Measurements from ENCODE around the gene PTPRE.

The PTPRE gene

DNA sequence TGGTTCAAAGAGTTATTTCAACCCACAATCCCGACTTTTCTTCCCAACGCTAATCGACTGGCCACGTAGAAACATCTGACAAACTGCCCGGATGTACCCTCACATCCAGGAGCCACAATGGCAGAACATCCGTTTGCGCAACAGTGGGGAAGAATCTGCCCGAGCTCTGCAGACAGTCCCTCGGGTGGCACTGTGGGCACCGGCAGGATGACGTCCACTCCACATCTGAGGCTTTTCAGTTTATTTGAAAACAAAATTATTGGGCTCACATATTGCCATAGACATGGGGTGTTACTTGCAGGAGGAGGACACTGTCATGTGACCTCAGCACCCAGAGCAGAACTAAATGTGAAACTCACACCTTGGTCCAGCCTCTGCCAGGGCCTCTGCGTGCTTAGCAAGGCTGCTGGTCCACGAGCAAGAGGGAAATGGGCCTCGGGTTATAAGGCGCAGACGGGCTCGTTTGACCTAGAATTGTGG is 135.3 kb downstream of the PTPRE start:
- DNase-seq (ENCODE audit: low read depth in 1 of 2, low spot score in 1 of 2) = no peak

DNA sequence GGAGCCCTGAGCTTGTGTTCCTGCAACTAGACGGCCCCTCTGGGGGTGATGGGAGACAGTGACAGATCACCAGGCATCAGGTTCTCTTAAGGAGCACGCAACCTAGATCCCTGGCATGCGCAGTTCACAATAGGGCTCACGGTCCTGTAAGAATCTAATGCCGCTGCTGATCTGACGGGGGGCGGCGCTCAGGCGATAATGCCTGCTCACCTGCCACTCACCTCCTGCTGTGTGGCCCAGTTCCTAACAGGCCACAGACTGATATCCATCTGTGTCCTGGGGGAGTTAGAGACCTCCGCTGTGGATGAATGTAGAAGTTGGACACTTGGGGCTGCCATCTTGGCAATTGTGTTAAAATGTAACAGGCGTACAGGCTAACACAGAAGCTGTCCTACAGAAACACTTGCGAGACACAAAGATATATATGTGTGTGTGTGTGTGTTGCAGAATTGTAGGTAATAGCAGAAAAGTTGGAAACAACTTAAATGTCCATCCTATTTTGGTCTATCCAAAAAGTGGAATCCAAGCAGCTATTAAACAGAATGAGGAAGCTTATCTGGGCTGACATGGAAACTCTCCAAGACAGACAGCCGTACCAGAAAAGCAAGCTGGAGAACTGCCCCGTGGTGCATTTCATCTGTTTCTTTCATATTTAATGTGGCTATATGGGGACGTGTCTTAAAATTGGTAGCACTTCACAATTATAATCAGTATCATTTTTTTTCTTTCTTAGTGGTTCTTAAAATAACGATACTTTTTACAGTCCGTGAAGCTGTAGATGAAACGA is 136.5 kb downstream of the PTPRE start:
- DNase-seq (ENCODE audit: low read depth in 1 of 2, low spot score in 1 of 2) = no peak

GRCh38 chr10:128044186-128044585 is 137.3 kb downstream of the PTPRE start:
- DNase-seq (ENCODE audit: low read depth in 1 of 2, low spot score in 1 of 2) = no peak

- DNase-seq (ENCODE audit: low read depth in 1 of 2, low spot score in 1 of 2) = no peak
These were observed 138.3 kb downstream of the PTPRE start for GRCh38 chr10:128044961-128045832.

- DNase-seq (ENCODE audit: low read depth in 1 of 2, low spot score in 1 of 2) = no peak
These were observed 138.9 kb downstream of the PTPRE start for GRCh38 chr10:128045833-128046120.

- DNase-seq (ENCODE audit: low read depth in 1 of 2, low spot score in 1 of 2) = no peak
These were observed 139.5 kb downstream of the PTPRE start for GRCh38 chr10:128046156-128046952.

DNA sequence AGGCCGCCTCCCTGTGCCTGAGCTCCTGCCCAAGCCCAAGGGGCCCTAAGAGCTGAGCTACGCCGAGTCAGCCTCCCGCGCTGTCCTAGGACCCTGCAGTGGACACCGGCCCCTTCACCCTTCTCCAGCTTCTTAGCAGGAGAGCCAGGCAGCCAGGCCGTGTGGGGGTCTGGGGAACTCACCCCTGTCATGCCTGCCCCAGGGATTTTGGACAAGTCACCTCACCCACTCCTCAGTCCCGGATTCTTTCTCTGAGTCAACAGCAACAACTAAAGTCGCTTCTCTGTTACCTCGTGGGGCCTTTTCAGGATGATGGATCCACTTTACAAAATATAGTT is 140.0 kb downstream of the PTPRE start:
- DNase-seq (ENCODE audit: low read depth in 1 of 2, low spot score in 1 of 2) = no peak

DNA sequence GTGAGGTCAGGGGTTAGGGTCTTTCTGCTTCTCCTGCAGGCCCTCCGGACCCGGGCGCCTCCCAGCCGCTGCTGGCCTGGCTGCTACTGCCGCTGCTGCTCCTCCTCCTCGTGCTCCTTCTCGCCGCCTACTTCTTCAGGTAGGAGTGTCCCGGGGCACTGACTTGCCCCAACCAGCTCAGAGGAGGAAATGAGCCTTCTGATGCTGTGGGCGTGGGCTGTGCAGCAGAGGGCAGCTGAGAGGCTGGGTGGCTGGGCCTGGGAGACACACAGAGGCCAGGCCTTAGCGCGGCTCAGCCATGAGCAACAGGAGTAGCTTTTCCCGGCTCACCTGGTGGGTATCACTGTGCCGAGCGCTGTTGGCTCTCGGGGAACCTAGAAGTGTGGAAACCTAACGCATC is 140.4 kb downstream of the PTPRE start:
- peak; percentile 58 to 67 for DNase-seq (ENCODE audit: low read depth in 1 of 2, low spot score in 1 of 2)

DNA sequence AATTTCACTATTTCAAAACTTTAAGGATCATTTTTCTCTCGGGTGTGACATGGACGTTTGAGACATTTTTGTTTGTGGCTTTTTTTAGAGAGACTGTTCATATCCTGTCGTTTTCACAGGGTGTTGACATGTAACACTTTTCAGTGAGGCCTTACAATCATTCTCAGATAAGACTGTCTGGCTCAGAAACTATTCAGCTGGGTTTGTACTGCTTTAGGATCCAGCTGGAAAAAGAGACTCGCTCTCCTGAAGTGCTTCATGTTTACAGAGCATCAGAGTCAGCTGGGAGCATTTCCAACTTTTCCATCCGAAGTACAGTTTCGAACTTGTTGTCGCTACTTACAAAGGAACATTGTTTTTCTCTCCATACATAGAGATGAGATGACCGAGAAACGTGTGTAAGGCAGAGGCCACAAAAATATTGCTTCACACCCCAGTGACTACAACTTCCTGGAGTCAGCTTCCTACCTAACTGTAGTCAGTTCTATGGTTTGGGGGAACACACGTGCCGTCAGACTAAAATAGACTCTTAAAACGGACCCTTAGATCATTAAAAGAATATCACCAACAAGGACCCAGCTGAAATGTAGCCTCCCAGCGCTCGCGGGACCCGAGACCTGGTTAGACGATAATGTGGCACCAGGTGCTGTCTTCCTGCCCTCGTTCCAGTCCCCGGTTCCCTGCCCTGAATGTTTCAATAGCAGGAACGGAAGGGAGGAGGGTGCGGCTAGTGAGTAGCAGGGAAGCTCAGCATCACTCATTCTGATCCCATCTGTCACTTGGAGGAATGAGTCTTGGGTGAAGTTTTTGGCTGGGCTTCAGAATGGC is 141.3 kb downstream of the PTPRE start:
- DNase-seq (ENCODE audit: low read depth in 1 of 2, low spot score in 1 of 2) = no peak

- no peak for DNase-seq (ENCODE audit: low read depth in 1 of 2, low spot score in 1 of 2)
These were observed 141.9 kb downstream of the PTPRE start for GRCh38 chr10:128048819-128049210.

DNA sequence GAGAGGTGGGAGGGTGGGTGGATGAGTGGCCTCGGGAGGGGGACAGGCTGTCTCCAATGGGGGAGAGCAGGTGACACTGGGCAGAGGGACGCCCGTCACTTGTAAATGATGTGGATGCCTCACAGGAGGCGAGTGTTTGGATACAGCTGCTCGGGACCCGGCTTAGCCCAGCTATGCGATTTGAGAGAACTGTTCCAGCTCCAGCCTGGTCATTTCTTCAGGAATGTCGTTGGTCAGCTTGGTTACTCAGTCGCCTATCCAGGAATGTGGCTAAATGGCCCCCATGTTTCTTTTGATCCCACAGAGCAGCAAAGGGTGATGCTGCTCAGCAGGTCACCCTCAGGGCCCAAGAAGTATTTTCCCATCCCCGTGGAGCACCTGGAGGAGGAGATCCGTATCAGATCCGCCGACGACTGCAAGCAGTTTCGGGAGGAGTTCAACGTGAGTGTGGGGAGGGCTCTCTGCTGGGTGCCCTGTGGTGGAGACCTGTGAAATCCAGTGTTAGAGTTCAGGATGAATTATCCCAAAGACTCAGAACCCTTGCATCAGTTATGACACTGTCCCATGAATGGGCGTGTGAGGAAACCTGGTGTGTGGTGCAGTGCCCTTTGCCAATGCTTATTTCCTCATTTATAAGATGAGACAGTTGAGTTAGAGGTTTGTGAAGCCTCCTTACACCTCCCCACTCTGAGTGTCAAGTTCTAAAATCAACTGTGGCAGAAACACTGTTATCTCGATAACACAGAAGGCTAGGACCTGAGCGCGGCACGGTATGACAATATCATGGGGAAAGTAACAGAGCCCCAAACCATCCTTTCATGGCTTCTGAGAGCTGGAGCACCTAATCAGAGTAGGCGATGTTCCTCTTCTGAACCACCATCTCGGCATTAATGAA is 142.6 kb downstream of the PTPRE start:
- DNase-seq (ENCODE audit: low read depth in 1 of 2, low spot score in 1 of 2) = no peak

DNA sequence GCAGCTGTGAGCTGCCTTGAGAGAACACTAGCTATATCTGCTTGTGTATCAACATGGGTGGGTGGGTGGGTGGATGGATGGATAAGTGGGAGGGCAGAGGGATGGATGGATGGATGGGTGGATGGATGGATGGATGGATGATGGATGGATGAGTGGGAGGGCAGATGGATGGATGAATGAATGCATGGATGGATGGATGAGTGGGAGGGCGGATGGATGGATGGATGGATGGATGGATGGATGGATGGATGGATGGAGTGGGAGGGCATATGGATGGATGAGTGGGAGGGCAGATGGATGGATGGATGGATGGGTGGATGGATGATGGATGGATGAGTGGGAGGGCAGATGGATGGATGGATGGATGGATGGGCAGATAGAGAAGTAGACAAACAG is 143.2 kb downstream of the PTPRE start:
- DNase-seq (ENCODE audit: low read depth in 1 of 2, low spot score in 1 of 2) = no peak

- DNase-seq (ENCODE audit: low read depth in 1 of 2, low spot score in 1 of 2) = no peak
These were observed 144.0 kb downstream of the PTPRE start for GRCh38 chr10:128050936-128051335.

DNA sequence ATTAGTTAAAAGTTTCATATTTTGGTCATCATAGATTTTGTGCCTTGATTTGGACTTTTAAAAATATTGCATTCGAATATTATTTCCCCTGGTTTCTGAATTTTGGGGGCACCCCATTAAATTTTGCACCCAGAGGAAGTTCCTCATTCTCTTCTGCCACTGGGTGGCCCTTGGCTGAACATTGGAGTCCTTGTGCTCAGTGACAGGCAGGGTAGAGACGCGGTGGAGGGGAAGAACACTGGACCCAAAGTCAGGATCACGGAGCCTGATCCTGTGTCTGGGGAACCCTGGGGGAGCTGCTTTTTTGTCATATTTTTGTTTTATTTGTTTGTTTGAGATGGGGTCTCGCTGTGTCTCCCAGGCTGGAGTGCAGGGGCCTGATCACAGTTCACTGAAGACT is 144.6 kb downstream of the PTPRE start:
- DNase-seq (ENCODE audit: low read depth in 1 of 2, low spot score in 1 of 2) = no peak

DNA sequence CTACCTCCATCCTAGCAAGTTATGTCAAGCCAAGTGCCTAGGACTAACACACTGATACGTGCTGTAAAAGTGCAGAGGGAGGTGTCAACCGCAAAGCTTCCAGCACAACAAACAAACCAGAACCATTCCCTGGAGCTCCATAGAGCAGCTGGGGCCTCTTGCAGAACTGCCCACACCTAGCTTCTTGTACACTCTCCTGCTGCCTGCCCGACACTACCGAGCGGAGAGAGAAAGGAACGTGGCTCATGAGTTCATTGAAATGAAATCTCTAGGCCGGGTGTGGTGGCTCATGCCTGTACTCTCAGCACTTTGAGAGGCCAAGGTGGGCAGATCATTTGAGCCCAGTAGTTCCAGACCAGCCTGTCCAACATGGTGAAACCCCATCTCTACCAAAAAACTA is 145.8 kb downstream of the PTPRE start:
- no peak for DNase-seq (ENCODE audit: low read depth in 1 of 2, low spot score in 1 of 2)

GRCh38 chr10:128053356-128053755 is 146.5 kb downstream of the PTPRE start:
- no peak for DNase-seq (ENCODE audit: low read depth in 1 of 2, low spot score in 1 of 2)

DNA sequence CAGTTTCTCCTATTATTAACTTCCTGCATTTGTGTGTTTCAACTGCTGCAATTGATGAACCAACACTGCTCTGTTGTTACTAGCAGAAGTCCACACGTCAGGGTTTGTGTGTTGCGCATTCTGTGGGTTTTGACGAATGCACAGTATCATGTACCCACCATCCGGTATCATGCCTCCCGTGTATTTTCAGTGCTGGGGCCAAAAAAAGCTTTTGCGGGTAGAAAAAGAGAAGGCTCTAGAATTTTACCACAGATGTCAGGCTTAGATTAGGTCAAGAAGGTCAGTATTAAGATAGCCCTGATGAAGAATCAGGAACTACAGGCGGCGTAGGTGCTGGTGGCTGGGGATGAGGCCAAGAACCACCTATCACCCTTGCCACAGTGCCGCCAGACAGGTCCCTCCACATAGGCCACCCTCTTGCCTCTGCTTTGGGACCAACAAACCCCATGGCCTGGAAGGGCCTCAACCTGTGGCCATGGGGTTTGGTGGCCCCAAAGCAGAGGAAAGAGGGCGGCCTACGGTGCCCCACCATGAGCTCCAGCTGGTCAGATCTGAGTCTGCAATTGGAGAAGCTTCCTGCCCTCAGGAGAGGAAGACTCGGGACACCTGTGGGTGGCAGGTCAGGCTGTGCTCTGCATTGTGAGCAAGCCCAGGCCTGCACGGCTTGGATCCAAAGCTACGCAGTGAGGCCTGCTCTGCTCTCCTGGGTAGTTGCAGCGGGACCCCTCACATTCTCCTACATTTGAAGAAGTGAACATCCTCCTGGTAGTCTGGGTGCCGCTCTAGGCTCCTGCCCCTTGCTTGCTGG is 147.5 kb downstream of the PTPRE start:
- DNase-seq (ENCODE audit: low read depth in 1 of 2, low spot score in 1 of 2) = no peak

- DNase-seq (ENCODE audit: low read depth in 1 of 2, low spot score in 1 of 2) = no peak
These were observed 148.4 kb downstream of the PTPRE start for GRCh38 chr10:128055061-128055868.
